Measurements from ENCODE around the gene EML1. TPM values are rescaled to one million over a fixed set of nuclear protein-coding genes. Genes with fewer than 3 reads are reported as not detected.

The EML1 gene
- total and polyA plus RNA-seq, 2 of the 13 experiments (the other 11 are each of a cell fraction or from before 2014, with no cell fraction given): 0.59 to 1.7 TPM

GRCh38 chr14:99784508-99784907 is 8.7 kb upstream of the EML1 start (continued):
- TF ChIP-seq CREB3 (CRISPR knock-in tag; IDR thresholded peaks at IDR 0.05) (no peak), ZNF777 (CRISPR knock-in tag; IDR thresholded peaks at IDR 0.05) (no peak), ZNF850 (CRISPR knock-in tag; conservative IDR thresholded peaks at IDR 0.05) (no peak), ZUFSP (CRISPR knock-in tag; IDR thresholded peaks at IDR 0.05; ENCODE audit: borderline replicate concordance) (no peak), PBX2 (CRISPR knock-in tag; IDR thresholded peaks at IDR 0.05) (no peak), ELF1 (CRISPR knock-in tag; IDR thresholded peaks at IDR 0.05) (no peak), ZNF362 (CRISPR knock-in tag; IDR thresholded peaks at IDR 0.05; ENCODE audit: borderline replicate concordance) (no peak), ZMYM2 (CRISPR knock-in tag; IDR thresholded peaks at IDR 0.05) (no peak), ZNF720 (CRISPR knock-in tag; IDR thresholded peaks at IDR 0.05) (no peak), PHF20 (CRISPR knock-in tag; IDR thresholded peaks at IDR 0.05) (no peak), ZNF142 (CRISPR knock-in tag; IDR thresholded peaks at IDR 0.05) (no peak), NR3C1 (CRISPR knock-in tag; IDR thresholded peaks at IDR 0.05) (no peak), ZBTB10 (CRISPR knock-in tag; IDR thresholded peaks at IDR 0.05; ENCODE audit: borderline replicate concordance) (no peak), NFIB (CRISPR knock-in tag; IDR thresholded peaks at IDR 0.05; ENCODE audit: borderline replicate concordance) (no peak)
- TF ChIP-seq, protein P1, sequence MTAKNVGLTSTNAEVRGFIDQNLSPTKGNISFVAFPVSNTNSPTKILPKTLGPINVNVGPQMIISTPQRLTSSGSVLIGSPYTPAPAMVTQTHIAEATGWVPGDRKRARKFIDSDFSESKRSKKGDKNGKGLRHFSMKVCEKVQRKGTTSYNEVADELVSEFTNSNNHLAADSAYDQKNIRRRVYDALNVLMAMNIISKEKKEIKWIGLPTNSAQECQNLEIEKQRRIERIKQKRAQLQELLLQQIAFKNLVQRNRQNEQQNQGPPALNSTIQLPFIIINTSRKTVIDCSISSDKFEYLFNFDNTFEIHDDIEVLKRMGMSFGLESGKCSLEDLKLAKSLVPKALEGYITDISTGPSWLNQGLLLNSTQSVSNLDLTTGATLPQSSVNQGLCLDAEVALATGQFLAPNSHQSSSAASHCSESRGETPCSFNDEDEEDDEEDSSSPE (CRISPR knock-in tag; IDR thresholded peaks at IDR 0.05): no peak
